GM12873 (cell line): ENCODE measurements around the gene GRK1.

Experiments
- CTCF ChIP-seq: IDR thresholded peaks from 2 replicates; pipeline ENCODE4 v1.5.1; 2012; ENCODE audit warnings: low read depth, mild to moderate bottlenecking, moderate library complexity, low read length, control low read depth; ENCODE audit not compliant: insufficient read depth; ENCODE audit errors: missing control alignments

The GRK1 gene

GRCh38 chr13:113726961-113727411 lies 60.0 kb downstream of the GRK1 start:
- TF ChIP-seq CTCF: no peak

GRCh38 chr13:113728571-113729054 lies 61.6 kb downstream of the GRK1 start:
- TF ChIP-seq CTCF: no peak

GRCh38 chr13:113729187-113730019 lies 62.4 kb downstream of the GRK1 start:
- TF ChIP-seq CTCF: no peak

GRCh38 chr13:113730258-113730691 lies 63.3 kb downstream of the GRK1 start:
- TF ChIP-seq CTCF: no peak

GRCh38 chr13:113730831-113731191 lies 63.8 kb downstream of the GRK1 start:
- no peak for TF ChIP-seq CTCF

- TF ChIP-seq CTCF: no peak
Observed at GRCh38 chr13:113731192-113732175, 64.5 kb downstream of the GRK1 start.
